ENCODE results near the gene ACER2. TPM values are rescaled to one million over a fixed set of nuclear protein-coding genes. Genes with fewer than 3 reads are reported as not detected.

ACER2 gene
- total RNA-seq, 1 donor, result 2.2 TPM

GRCh38 chr9:19445452-19445851 lies 36.6 kb downstream of the ACER2 start:
- H3K4me3 ChIP-seq (ENCODE audit: insufficient read depth, low read length), result no peak overlapping the region
- no peak for DNase-seq (ENCODE audit: insufficient read length, low spot score, missing footprints)
- H3K36me3 ChIP-seq (ENCODE audit: insufficient read depth, low read length), result no peaks in the 10 kb centered on the region
- H3K9me3 ChIP-seq (ENCODE audit: low read depth, low read length), result no peaks in the 10 kb centered on the region
- no peak overlapping the region for H3K27ac ChIP-seq (ENCODE audit: low read depth, low read length)
- H3K79me2 ChIP-seq (ENCODE audit: insufficient read depth, low read length), result no peaks in the 10 kb centered on the region
- no peak for TF ChIP-seq CTCF (IDR thresholded peaks at IDR 0.05; ENCODE audit: extremely low read depth, low read depth, low read length)
- no peak overlapping the region for H3K4me2 ChIP-seq (ENCODE audit: insufficient read depth, low read length)
- no peak overlapping the region for H2AFZ ChIP-seq (ENCODE audit: low read length)
- no peaks in the 10 kb centered on the region for H4K20me1 ChIP-seq (ENCODE audit: insufficient read depth, low read length)
- H3K27me3 ChIP-seq (ENCODE audit: insufficient read depth, low read length), result no peaks in the 10 kb centered on the region
- peaks cover 4% of the 10 kb centered on the region for H3K4me1 ChIP-seq (ENCODE audit: insufficient read depth, low read length)

- H4K20me1 ChIP-seq (ENCODE audit: insufficient read depth, low read length), result no peaks in the 10 kb centered on the region
- peaks cover 3% of the 10 kb centered on the region for H3K4me1 ChIP-seq (ENCODE audit: insufficient read depth, low read length)
- no peak overlapping the region for H3K4me3 ChIP-seq (ENCODE audit: insufficient read depth, low read length)
- no peak overlapping the region for H2AFZ ChIP-seq (ENCODE audit: low read length)
- H3K27me3 ChIP-seq (ENCODE audit: insufficient read depth, low read length), result no peaks in the 10 kb centered on the region
- no peaks in the 10 kb centered on the region for H3K79me2 ChIP-seq (ENCODE audit: insufficient read depth, low read length)
- TF ChIP-seq CTCF (IDR thresholded peaks at IDR 0.05; ENCODE audit: extremely low read depth, low read depth, low read length), result no peak
- H3K9me3 ChIP-seq (ENCODE audit: low read depth, low read length), result no peaks in the 10 kb centered on the region
- H3K27ac ChIP-seq (ENCODE audit: low read depth, low read length), result no peak overlapping the region
- H3K36me3 ChIP-seq (ENCODE audit: insufficient read depth, low read length), result no peaks in the 10 kb centered on the region
- no peak for DNase-seq (ENCODE audit: insufficient read length, low spot score, missing footprints)
- H3K4me2 ChIP-seq (ENCODE audit: insufficient read depth, low read length), result no peak overlapping the region
Observed at GRCh38 chr9:19446361-19446861, 37.6 kb downstream of the ACER2 start.

- H3K4me3 ChIP-seq (ENCODE audit: insufficient read depth, low read length), result no peak overlapping the region
- no peak overlapping the region for H2AFZ ChIP-seq (ENCODE audit: low read length)
- H3K27ac ChIP-seq (ENCODE audit: low read depth, low read length), result no peak overlapping the region
- H3K79me2 ChIP-seq (ENCODE audit: insufficient read depth, low read length), result no peaks in the 10 kb centered on the region
- TF ChIP-seq CTCF (IDR thresholded peaks at IDR 0.05; ENCODE audit: extremely low read depth, low read depth, low read length), result no peak
- no peak for DNase-seq (ENCODE audit: insufficient read length, low spot score, missing footprints)
- H3K4me1 ChIP-seq (ENCODE audit: insufficient read depth, low read length), result no peaks in the 10 kb centered on the region
- no peaks in the 10 kb centered on the region for H3K27me3 ChIP-seq (ENCODE audit: insufficient read depth, low read length)
- H3K36me3 ChIP-seq (ENCODE audit: insufficient read depth, low read length), result no peaks in the 10 kb centered on the region
- no peaks in the 10 kb centered on the region for H3K9me3 ChIP-seq (ENCODE audit: low read depth, low read length)
- no peak overlapping the region for H3K4me2 ChIP-seq (ENCODE audit: insufficient read depth, low read length)
- no peaks in the 10 kb centered on the region for H4K20me1 ChIP-seq (ENCODE audit: insufficient read depth, low read length)
Observed at GRCh38 chr9:19451240-19452087, 42.7 kb downstream of the ACER2 start.

- no peaks in the 10 kb centered on the region for H4K20me1 ChIP-seq (ENCODE audit: insufficient read depth, low read length)
- peak overlapping the region; percentile 88 for H2AFZ ChIP-seq (ENCODE audit: low read length)
- H3K9me3 ChIP-seq (ENCODE audit: low read depth, low read length), result no peaks in the 10 kb centered on the region
- no peaks in the 10 kb centered on the region for H3K36me3 ChIP-seq (ENCODE audit: insufficient read depth, low read length)
- DNase-seq (ENCODE audit: insufficient read length, low spot score, missing footprints), result no peak
- H3K27ac ChIP-seq (ENCODE audit: low read depth, low read length), result no peak overlapping the region
- peaks cover 10% of the 10 kb centered on the region for H3K4me1 ChIP-seq (ENCODE audit: insufficient read depth, low read length)
- no peaks in the 10 kb centered on the region for H3K79me2 ChIP-seq (ENCODE audit: insufficient read depth, low read length)
- no peak overlapping the region for H3K4me2 ChIP-seq (ENCODE audit: insufficient read depth, low read length)
- TF ChIP-seq CTCF (IDR thresholded peaks at IDR 0.05; ENCODE audit: extremely low read depth, low read depth, low read length), result no peak
- H3K4me3 ChIP-seq (ENCODE audit: insufficient read depth, low read length), result no peak overlapping the region
- no peaks in the 10 kb centered on the region for H3K27me3 ChIP-seq (ENCODE audit: insufficient read depth, low read length)
Observed at GRCh38 chr9:19456426-19456825, 47.6 kb downstream of the ACER2 start.
